GM12892 (cell line): ENCODE data around the gene CALM3.

Experiments
- DNase-seq: peaks from one replicate; pipeline ENCODE4 v3.0.0; 2011; ENCODE audit not compliant: insufficient read length
- FAIRE-seq: peaks from 2 replicates; lab custom pipeline; 2011; peaks lifted over from hg19 to GRCh38; lab: Jason Lieb, UNC
- POLR2A ChIP-seq: IDR thresholded peaks from 2 replicates; pipeline ENCODE4 v1.6.1; 2011; ENCODE audit warnings: low read depth, low read length, control low read depth
- POLR2AphosphoS5 ChIP-seq: IDR thresholded peaks from 2 replicates; pipeline ENCODE4 v1.6.1; 2011; ENCODE audit warnings: low read depth, low read length, control low read depth
- TAF1 ChIP-seq: IDR thresholded peaks from 2 replicates; pipeline ENCODE4 v1.6.1; 2011; ENCODE audit warnings: low read depth, mild to moderate bottlenecking, control low read depth, low read length, borderline replicate concordance

The CALM3 gene

DNA sequence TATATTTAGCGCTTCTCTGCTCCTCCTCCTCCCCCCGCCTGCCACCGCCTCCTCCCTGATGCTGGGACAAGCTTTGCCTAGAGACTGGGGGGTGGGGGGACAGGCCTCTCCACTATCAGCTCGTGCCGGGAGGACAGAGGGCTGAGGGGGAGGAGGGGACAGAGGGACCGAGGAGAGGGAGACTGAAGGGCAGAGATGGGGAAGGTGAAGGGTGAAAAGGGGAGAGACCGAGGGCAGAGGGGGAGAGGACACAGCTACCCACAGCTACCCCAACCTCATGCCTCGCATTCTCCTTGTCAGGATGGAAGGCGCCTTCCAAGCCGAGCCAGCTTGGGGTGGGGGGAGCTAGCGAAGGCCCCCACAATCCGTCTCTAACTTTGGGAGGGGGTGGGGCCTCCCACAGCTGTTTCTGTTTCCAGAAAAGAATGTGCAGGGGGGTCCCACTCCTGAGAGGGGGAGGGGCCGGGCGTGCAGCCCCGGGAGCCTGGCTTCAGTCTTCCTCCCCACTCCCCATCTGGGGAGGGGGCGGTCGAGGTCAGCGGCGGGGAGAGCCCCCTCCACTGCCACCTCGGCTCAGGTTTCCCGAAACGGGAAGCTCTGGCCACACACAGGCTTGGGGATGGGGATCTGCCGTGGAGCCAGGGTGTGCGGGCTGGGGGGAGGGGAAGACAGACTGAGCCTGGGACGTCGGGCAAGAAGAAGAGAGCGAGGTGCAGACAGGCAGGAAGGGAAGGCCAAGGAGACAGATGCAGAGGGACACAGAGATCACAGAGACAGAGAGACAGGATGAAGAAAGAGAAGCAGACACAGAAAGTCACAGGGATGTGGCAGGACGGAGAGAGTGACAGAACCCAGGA, 58.2 kb downstream of the CALM3 start:
- TF ChIP-seq POLR2AphosphoS5 = no peak
- TF ChIP-seq POLR2A = no peak
- TF ChIP-seq TAF1 = no peak
- DNase-seq = no peak
- no peak for FAIRE-seq

DNA sequence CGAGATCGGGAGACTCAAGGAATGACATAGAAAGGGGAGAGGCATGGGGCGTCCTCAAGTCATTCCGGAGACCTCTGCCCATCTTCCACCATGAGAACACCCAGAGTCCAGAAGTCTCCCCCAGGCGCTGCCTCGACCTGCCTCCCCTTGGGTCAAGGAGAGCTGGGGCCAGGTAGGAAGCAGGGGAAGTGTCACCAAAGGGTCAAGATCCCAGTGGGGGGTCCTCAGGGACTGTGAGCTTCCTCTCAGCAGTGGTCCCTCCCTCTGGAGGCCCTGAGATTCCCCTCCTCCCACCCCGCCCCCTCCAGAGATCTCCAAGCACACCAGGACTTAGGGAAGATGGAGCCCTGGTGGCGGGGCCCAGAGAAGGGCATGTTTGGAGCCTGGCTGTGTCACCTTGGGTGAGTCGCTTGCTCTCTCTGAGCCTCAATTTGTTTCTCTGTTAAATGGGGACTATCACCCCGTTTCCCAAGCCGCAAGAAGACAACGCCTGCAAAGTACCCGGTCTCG, 58.9 kb downstream of the CALM3 start:
- DNase-seq (no peak), FAIRE-seq (no peak)
- TF ChIP-seq POLR2AphosphoS5 = no peak
- TF ChIP-seq TAF1 = no peak
- TF ChIP-seq POLR2A = no peak
